ENCODE results near the gene NIPBL.

DNA sequence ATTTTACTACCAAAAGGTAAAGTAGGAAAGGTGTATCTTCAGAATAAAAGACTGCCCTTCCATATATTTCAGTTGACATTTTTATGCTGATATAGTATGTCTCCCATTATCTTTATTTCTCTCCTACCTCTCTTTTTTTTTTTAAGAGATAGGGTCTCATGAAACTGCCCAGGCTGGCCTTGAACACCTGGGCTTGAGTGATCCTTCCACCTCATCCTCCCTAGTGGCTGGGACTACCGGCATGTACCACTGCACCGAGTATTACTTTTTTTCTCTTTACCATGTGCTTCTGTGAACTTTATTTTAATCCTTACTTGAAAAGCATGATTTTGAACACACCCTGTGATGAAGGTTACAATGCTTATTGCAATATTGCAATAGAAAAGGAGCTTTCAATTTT lies 42.7 kb downstream of the NIPBL start:
- TF ChIP-seq, protein P1, sequence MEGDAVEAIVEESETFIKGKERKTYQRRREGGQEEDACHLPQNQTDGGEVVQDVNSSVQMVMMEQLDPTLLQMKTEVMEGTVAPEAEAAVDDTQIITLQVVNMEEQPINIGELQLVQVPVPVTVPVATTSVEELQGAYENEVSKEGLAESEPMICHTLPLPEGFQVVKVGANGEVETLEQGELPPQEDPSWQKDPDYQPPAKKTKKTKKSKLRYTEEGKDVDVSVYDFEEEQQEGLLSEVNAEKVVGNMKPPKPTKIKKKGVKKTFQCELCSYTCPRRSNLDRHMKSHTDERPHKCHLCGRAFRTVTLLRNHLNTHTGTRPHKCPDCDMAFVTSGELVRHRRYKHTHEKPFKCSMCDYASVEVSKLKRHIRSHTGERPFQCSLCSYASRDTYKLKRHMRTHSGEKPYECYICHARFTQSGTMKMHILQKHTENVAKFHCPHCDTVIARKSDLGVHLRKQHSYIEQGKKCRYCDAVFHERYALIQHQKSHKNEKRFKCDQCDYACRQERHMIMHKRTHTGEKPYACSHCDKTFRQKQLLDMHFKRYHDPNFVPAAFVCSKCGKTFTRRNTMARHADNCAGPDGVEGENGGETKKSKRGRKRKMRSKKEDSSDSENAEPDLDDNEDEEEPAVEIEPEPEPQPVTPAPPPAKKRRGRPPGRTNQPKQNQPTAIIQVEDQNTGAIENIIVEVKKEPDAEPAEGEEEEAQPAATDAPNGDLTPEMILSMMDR (IDR thresholded peaks at IDR 0.05; ENCODE audit: insufficient read depth, low read length, poor library complexity, severe bottlenecking), result no peak
- TF ChIP-seq EZH2phosphoT487 (conservative IDR thresholded peaks at IDR 0.05; ENCODE audit: low read length), result no peak

Data from SU-DHL-6 (cell line).